ENCODE results near the gene COPS3.
"Not testable (repeated sequence)": the region's sequence is repeated elsewhere in the genome, so short reads cannot be mapped to it uniquely, and the experiment has no call there.

The COPS3 gene

GRCh38 chr17:17301659-17302058 is 20.6 kb upstream of the COPS3 start:
- not testable (repeated sequence) for DNase-seq (ENCODE audit: low spot score)

GRCh38 chr17:17300624-17301568 is 19.9 kb upstream of the COPS3 start:
- peak; percentile 58 for DNase-seq (ENCODE audit: low spot score)

- no peak for DNase-seq (ENCODE audit: low spot score)
These were observed 17.1 kb upstream of the COPS3 start for GRCh38 chr17:17298108-17298507.

- DNase-seq (ENCODE audit: low spot score), result no peak
These were observed 16.2 kb upstream of the COPS3 start for GRCh38 chr17:17297217-17297616.

- DNase-seq (ENCODE audit: low spot score), result no peak
These were observed 14.1 kb upstream of the COPS3 start for GRCh38 chr17:17295141-17295540.

GRCh38 chr17:17289701-17290100 is 8.7 kb upstream of the COPS3 start:
- no peak for DNase-seq (ENCODE audit: low spot score)

GRCh38 chr17:17289086-17289485 is 8.0 kb upstream of the COPS3 start:
- no peak for DNase-seq (ENCODE audit: low spot score)

GRCh38 chr17:17285951-17286350 is 4.9 kb upstream of the COPS3 start:
- no peak for DNase-seq (ENCODE audit: low spot score)

GRCh38 chr17:17279316-17279715 is 1.7 kb downstream of the COPS3 start:
- DNase-seq (ENCODE audit: low spot score), result no peak

GRCh38 chr17:17277431-17277830 is 3.6 kb downstream of the COPS3 start:
- not testable (repeated sequence) for DNase-seq (ENCODE audit: low spot score)

GRCh38 chr17:17275971-17276370 is 5.1 kb downstream of the COPS3 start:
- no peak for DNase-seq (ENCODE audit: low spot score)

GRCh38 chr17:17269926-17270773 is 10.9 kb downstream of the COPS3 start:
- no peak for DNase-seq (ENCODE audit: low spot score)

- DNase-seq (ENCODE audit: low spot score), result no peak
These were observed 16.6 kb downstream of the COPS3 start for GRCh38 chr17:17264430-17264829.

GRCh38 chr17:17258998-17259397 is 22.0 kb downstream of the COPS3 start:
- DNase-seq (ENCODE audit: low spot score), result no peak

- no peak for DNase-seq (ENCODE audit: low spot score)
These were observed 23.0 kb downstream of the COPS3 start for GRCh38 chr17:17258011-17258410.

GRCh38 chr17:17256316-17256715 is 24.7 kb downstream of the COPS3 start:
- DNase-seq (ENCODE audit: low spot score), result no peak

GRCh38 chr17:17255689-17256088 is 25.4 kb downstream of the COPS3 start:
- not testable (repeated sequence) for DNase-seq (ENCODE audit: low spot score)

GRCh38 chr17:17254036-17254435 is 27.0 kb downstream of the COPS3 start:
- DNase-seq (ENCODE audit: low spot score), result no peak

- DNase-seq (ENCODE audit: low spot score), result no peak
These were observed 27.6 kb downstream of the COPS3 start for GRCh38 chr17:17253406-17253805.

GRCh38 chr17:17252149-17252661 is 28.8 kb downstream of the COPS3 start:
- no peak for DNase-seq (ENCODE audit: low spot score)

- DNase-seq (ENCODE audit: low spot score), result no peak
These were observed 34.2 kb downstream of the COPS3 start for GRCh38 chr17:17246879-17247278.

- no peak for DNase-seq (ENCODE audit: low spot score)
These were observed 37.9 kb downstream of the COPS3 start for GRCh38 chr17:17243163-17243562.

- no peak for DNase-seq (ENCODE audit: low spot score)
These were observed 38.8 kb downstream of the COPS3 start for GRCh38 chr17:17242246-17242645.
